Hepatocyte (in vitro differentiated cells): ENCODE measurements around the gene CLSTN3. TPM values are rescaled to one million over a fixed set of nuclear protein-coding genes. Genes with fewer than 3 reads are reported as not detected.

Source experiments
- DNase-seq: peaks from one replicate; pipeline ENCODE4 v3.0.0-alpha.2; 2016; ENCODE audit warnings: low spot score
- H2AFZ ChIP-seq: fragments of 200-600 bp; sonication (generic); 2 replicates; pipeline ENCODE4 v1.6.0; 2016; ENCODE audit warnings: antibody characterized with exemption, mild to moderate bottlenecking
- H3K27ac ChIP-seq: fragments of 200-600 bp; sonication (generic); 2 replicates; pipeline ENCODE4 v1.5.1; 2016; ENCODE audit warnings: mild to moderate bottlenecking
- H3K27me3 ChIP-seq: fragments of 200-600 bp; sonication (generic); 2 replicates; pipeline ENCODE4 v1.6.1; 2016
- H3K36me3 ChIP-seq: fragments of 200-600 bp; sonication (generic); replicated peaks from 2 replicates; pipeline ENCODE4 v1.5.1; 2016; ENCODE audit warnings: low read depth; ENCODE audit not compliant: insufficient read depth
- H3K4me1 ChIP-seq: fragments of 200-600 bp; sonication (generic); 2 replicates; pipeline ENCODE4 v1.5.1; 2016; ENCODE audit warnings: mild to moderate bottlenecking, moderate library complexity; ENCODE audit not compliant: insufficient read depth
- H3K4me2 ChIP-seq: fragments of 200-600 bp; sonication (generic); 2 replicates; pipeline ENCODE4 v1.6.0; 2016
- H3K4me3 ChIP-seq: fragments of 200-600 bp; sonication (generic); 2 replicates; pipeline ENCODE4 v1.5.1; 2016; ENCODE audit warnings: mild to moderate bottlenecking
- H3K79me2 ChIP-seq: fragments of 200-600 bp; sonication (generic); 2 replicates; pipeline ENCODE4 v1.6.0; 2017; ENCODE audit warnings: mild to moderate bottlenecking
- H3K9me2 ChIP-seq: fragments of 200-600 bp; sonication (generic); replicated peaks from 2 replicates; pipeline ENCODE4 v1.6.0; 2017; ENCODE audit warnings: mild to moderate bottlenecking; ENCODE audit not compliant: insufficient read depth
- H3K9me3 ChIP-seq: fragments of 200-600 bp; sonication (generic); 2 replicates; pipeline ENCODE4 v1.5.1; 2016; ENCODE audit warnings: low read depth, mild to moderate bottlenecking
- H4K20me1 ChIP-seq: fragments of 200-600 bp; sonication (generic); 2 replicates; pipeline ENCODE4 v1.6.0; 2016; ENCODE audit warnings: mild to moderate bottlenecking; ENCODE audit not compliant: insufficient read depth, poor library complexity, severe bottlenecking
- EZH2 ChIP-seq: fragments of 200-600 bp; sonication (generic); IDR thresholded peaks from 2 replicates; pipeline ENCODE4 v1.6.1; 2016; ENCODE audit warnings: antibody characterized with exemption, mild to moderate bottlenecking, borderline replicate concordance
- EZH2phosphoT487 ChIP-seq: fragments of 200-600 bp; sonication (generic); IDR thresholded peaks from one replicate; pipeline ENCODE4 v1.6.1; 2018; ENCODE audit warnings: antibody characterized with exemption, mild to moderate bottlenecking, low read depth, moderate library complexity; ENCODE audit not compliant: unreplicated experiment, severe bottlenecking
- WGBS: methylation state at CpG from one replicate; pipeline ENCODE4 v1.1.6; 2016; ENCODE audit warnings: low lambda C conversion rate; ENCODE audit errors: missing lambda C conversion rate; 5-methylcytosine and 5-hydroxymethylcytosine counted together
- polyA plus RNA-seq: library from polyadenylated mRNA; unstranded; fragments of >200 nt; fragmentation: Nextera tagmentation; extraction: Ambion mirVana; gene quantifications from 2 replicates; pipeline ENCODE4 v1.2.1, GENCODE V29; 2016
- total RNA-seq: library from RNA; depleted of rRNA; stranded (reverse); fragments of >200 nt; gene quantifications from 2 replicates; pipeline ENCODE4 v1.2.3, GENCODE V29; 2014
- TF ChIP-seq, protein P1 (sequence below): fragments of 200-600 bp; sonication (generic); IDR thresholded peaks from 2 replicates; pipeline ENCODE4 v1.5.1; 2016; ENCODE audit warnings: antibody characterized with exemption, mild to moderate bottlenecking; ENCODE audit not compliant: poor library complexity

The CLSTN3 gene
- total and polyA plus RNA-seq, 2 experiments from 2014 or later, result 37.8 to 57.0 TPM

DNA sequence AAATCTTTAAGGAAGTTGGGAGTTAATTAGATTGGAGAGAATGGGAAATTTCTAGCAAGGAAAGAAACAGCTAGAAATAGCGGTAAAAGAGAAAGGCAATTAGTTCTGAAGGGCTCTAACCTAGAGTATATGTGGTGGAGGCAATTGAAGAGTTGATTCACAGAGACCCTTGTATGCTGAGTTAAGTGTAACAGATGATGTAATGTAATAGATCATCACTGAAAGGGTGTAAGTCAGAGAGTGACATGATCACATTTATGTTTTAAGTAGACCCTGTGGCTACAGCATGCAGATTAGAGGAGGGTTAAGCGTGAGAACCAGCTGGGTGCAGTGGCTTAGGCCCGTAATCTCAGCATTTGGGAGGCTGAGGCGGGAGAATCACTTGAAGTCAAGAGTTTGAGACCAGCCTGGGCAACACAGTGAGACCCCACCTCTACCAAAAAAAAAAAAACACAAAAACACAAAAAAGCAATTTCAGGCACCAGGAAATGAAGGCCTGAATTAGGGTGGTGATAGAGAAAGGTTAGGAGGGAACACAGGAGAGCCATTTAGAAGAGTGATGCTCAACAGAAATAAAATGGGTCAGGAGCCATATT is 4.4 kb upstream of the CLSTN3 start:
- Histone ChIP-seq H3K4me1 (peaks cover 6% of the 10 kb centered on the region), H3K79me2 (no peaks in the 10 kb centered on the region), H4K20me1 (no peaks in the 10 kb centered on the region), H3K36me3 (no peaks in the 10 kb centered on the region), H3K4me3 (no peak overlapping the region), H3K27me3 (no peaks in the 10 kb centered on the region), H3K27ac (no peak overlapping the region), H3K9me2 (no peaks in the 10 kb centered on the region), H3K9me3 (no peaks in the 10 kb centered on the region), H3K4me2 (no peak overlapping the region), H2AFZ (no peak overlapping the region)
- no peak for DNase-seq
- TF ChIP-seq EZH2 (no peak), EZH2phosphoT487 (no peak)
- TF ChIP-seq, protein P1, sequence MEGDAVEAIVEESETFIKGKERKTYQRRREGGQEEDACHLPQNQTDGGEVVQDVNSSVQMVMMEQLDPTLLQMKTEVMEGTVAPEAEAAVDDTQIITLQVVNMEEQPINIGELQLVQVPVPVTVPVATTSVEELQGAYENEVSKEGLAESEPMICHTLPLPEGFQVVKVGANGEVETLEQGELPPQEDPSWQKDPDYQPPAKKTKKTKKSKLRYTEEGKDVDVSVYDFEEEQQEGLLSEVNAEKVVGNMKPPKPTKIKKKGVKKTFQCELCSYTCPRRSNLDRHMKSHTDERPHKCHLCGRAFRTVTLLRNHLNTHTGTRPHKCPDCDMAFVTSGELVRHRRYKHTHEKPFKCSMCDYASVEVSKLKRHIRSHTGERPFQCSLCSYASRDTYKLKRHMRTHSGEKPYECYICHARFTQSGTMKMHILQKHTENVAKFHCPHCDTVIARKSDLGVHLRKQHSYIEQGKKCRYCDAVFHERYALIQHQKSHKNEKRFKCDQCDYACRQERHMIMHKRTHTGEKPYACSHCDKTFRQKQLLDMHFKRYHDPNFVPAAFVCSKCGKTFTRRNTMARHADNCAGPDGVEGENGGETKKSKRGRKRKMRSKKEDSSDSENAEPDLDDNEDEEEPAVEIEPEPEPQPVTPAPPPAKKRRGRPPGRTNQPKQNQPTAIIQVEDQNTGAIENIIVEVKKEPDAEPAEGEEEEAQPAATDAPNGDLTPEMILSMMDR, result no peak
- WGBS, result 87% methylated on average over 4 of the region's 4 CpGs

DNA sequence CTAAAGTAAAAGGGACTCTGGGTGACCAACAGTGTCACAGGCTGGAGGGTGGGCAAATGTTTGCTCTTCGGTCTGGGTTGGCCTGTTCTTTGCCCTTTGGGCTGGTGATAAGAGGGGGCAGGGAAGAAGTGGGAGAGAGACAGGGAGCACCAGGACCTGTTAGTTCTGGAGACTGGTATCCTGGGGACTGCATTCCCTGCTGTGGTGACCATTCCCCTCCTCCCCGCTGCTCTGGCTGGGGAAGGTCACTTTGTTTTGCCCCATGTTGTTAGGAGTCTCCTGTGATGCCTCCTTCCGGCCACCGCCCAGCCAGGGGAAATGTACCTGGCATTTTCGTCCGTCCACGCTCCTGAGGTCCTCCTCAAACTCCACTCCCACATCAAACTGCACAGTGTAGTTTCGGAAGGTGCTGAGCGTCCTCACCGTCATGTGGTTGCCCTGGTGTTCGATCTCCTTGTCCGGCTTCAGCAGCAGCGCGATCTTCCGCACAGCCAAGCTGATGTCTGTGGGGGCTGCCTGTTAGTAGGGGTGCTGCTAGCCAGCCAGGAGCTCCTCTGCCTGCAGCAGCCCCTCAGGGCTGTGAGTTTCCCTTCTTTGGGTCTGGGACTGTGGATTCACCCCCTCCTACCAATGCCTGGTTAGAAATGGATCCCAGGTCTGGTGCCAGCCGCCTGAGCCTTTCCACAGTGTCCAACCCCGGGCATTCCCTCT is 2.1 kb upstream of the CLSTN3 start:
- 75% methylated on average over 17 of the region's 17 CpGs for WGBS
- H3K9me3 ChIP-seq, result no peaks in the 10 kb centered on the region
- H3K27ac ChIP-seq, result peak overlapping the region; percentile 89
- no peak overlapping the region for H2AFZ ChIP-seq
- no peaks in the 10 kb centered on the region for H3K27me3 ChIP-seq
- H3K36me3 ChIP-seq, result no peaks in the 10 kb centered on the region
- peak overlapping the region; percentile 100 for H3K4me2 ChIP-seq
- no peaks in the 10 kb centered on the region for H4K20me1 ChIP-seq
- peaks cover 7% of the 10 kb centered on the region for H3K79me2 ChIP-seq
- H3K9me2 ChIP-seq, result no peaks in the 10 kb centered on the region
- TF ChIP-seq EZH2phosphoT487 (no peak), EZH2 (no peak)
- TF ChIP-seq, protein P1, result no peak
- DNase-seq, result no peak
- no peak overlapping the region for H3K4me3 ChIP-seq
- peaks cover 6% of the 10 kb centered on the region for H3K4me1 ChIP-seq

DNA sequence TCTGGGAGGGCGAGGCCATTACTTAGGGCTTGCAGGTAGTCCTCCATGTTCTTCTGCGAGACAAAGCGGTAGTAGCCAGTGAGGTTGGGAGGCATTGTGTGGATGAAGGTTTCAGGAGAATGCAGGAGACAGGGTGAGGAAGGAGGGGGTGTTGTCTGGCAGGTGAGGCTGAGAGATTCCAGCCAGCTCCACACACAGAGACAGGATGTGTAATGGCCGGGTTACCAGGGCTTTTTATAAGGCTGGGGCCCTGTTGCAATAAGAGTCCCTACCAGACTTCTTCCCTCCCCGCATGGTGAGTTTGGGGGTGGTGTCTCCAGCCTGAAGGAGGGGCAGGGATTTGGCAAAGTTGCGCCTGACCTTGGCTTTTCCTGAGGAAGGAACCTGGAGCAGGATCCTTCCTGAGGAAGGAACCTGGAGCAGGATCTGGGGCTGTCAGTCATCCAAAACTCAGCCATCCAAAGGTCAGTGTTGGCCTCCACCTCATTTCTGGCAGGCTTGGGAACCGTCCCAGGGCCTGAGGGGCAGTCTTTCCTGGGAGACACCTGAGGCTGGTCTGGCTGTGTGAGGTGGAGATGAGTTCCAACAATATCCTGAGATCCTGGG is 1.4 kb upstream of the CLSTN3 start, which contains the start of gene RBP5:
Gene RBP5, minus strand, starts transcription at position 209 of the 606 bp plus-strand sequence. Its CDS starts 114 bp downstream, at position 95.
- Histone ChIP-seq H3K27ac (peak within 1 kb of the TSS; percentile 89), H3K27me3 (no peaks in the 10 kb centered on the region)
- no peak for TF ChIP-seq EZH2phosphoT487

GRCh38 chr12:7129287-7129871 is 792 bp upstream of the CLSTN3 start:
- no peaks in the 10 kb centered on the region for H3K9me2 ChIP-seq
- 10% methylated on average over 19 of the region's 19 CpGs for WGBS
- H3K27ac ChIP-seq, result peak overlapping the region; percentile 89

More for the DNA sequence above, 1.4 kb upstream of the CLSTN3 start, which contains the start of gene RBP5:
- Histone ChIP-seq H3K4me3 (peak within 1 kb of the TSS; percentile 50), H2AFZ (peak within 1 kb of the TSS; percentile 70), H3K9me2 (no peaks in the 10 kb centered on the region), H3K9me3 (no peaks in the 10 kb centered on the region), H3K79me2 (peaks cover 7% of the 10 kb centered on the region), H4K20me1 (no peaks in the 10 kb centered on the region), H3K4me1 (peaks cover 6% of the 10 kb centered on the region), H3K4me2 (peak within 1 kb of the TSS; percentile 100), H3K36me3 (no peaks in the 10 kb centered on the region)
- DNase-seq, result no peak
- WGBS, result 63% methylated on average over 7 of the region's 7 CpGs

More at GRCh38 chr12:7129287-7129871, 792 bp upstream of the CLSTN3 start:
- DNase-seq, result peak; percentile 27
- Histone ChIP-seq H3K4me1 (peaks cover 6% of the 10 kb centered on the region), H3K27me3 (no peaks in the 10 kb centered on the region), H3K4me2 (peak overlapping the region; percentile 100), H4K20me1 (no peaks in the 10 kb centered on the region), H3K9me3 (no peaks in the 10 kb centered on the region), H3K4me3 (peak overlapping the region; percentile 50), H3K36me3 (no peaks in the 10 kb centered on the region), H2AFZ (peak overlapping the region; percentile 70), H3K79me2 (peaks cover 7% of the 10 kb centered on the region)
- TF ChIP-seq, protein P1, result no peak
- TF ChIP-seq EZH2phosphoT487 (no peak), EZH2 (no peak)
